Muscle layer of colon (tissue), 2 donors: ENCODE data around the gene JMJD6.

Experiments
- H3K27ac ChIP-seq: one replicate; pipeline ENCODE4 v1.7.0; 2013; ENCODE audit warnings: low read depth, mild to moderate bottlenecking, low read length, moderate library complexity
- H3K27me3 ChIP-seq, 2 donors: one replicate each; pipeline ENCODE4 v1.7.0; 2013; ENCODE audit warnings: low read length in 2 of 2, mild to moderate bottlenecking in 2 of 2; ENCODE audit not compliant: insufficient read depth in 2 of 2, control insufficient read depth in 1 of 2
- H3K36me3 ChIP-seq: one replicate; pipeline ENCODE4 v1.7.0; 2013; ENCODE audit warnings: mild to moderate bottlenecking, low read length; ENCODE audit not compliant: insufficient read depth
- H3K4me1 ChIP-seq: one replicate; pipeline ENCODE4 v1.7.0; 2013; ENCODE audit warnings: mild to moderate bottlenecking, low read length; ENCODE audit not compliant: insufficient read depth
- H3K4me3 ChIP-seq, 2 donors: one replicate each; pipeline ENCODE4 v1.7.0; 2013; ENCODE audit warnings: low read length in 2 of 2, low read depth in 1 of 2, mild to moderate bottlenecking in 1 of 2, moderate library complexity in 1 of 2
- H3K9ac ChIP-seq: one replicate; pipeline ENCODE4 v1.7.0; 2013; ENCODE audit warnings: low read length
- H3K9me3 ChIP-seq: one replicate; pipeline ENCODE4 v1.7.0; 2013; ENCODE audit warnings: mild to moderate bottlenecking, low read length
- donor health status: abdominal sarcoma.
- donor health status: Adenocarcinoma of cecum.

JMJD6 gene

DNA sequence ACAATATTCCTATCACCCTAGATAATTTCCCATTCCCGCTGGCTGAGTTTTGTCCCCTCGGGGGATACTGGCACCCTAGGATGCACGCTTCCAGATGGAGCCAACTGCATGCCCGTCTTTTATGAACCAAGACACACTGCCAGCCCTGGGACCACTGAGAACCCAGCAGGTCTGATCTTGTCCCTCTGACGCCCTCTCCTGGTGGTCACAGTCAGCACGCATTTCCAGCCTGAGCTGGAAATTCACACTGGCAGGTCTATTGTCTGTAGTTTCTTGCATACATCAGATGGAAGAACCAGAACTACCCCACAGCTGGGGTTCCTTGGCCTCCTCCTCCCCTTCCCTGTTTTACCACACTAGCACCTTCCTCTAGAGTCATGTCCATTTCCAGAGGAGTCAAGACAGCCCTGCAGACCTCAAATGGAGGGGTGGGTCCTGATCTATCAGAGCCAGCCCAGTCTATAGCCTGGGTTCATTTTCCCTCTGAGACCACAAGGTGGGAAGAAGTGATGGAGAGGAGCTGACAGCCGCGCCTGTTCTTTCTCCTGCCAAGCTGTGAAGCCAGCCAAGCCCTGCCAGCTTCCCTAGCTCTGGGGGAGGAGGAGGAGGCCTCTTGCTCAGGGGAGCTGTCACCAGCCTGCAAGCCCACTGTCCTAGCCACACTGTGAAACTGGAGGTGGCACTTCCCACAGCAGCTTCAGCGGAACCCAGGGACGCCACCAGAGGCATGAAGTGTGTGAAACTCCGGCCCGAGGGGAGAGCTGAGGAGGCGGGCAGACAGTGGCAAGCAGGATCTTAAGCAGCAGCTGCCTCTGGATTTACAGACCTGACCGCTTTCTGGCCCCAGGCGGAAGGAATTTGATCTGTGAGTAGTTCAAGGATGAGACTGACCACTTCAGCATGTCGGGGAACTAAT, 44.9 kb downstream of the JMJD6 start:
- peaks cover 59% of the 10 kb centered on the region for H3K4me1 ChIP-seq

DNA sequence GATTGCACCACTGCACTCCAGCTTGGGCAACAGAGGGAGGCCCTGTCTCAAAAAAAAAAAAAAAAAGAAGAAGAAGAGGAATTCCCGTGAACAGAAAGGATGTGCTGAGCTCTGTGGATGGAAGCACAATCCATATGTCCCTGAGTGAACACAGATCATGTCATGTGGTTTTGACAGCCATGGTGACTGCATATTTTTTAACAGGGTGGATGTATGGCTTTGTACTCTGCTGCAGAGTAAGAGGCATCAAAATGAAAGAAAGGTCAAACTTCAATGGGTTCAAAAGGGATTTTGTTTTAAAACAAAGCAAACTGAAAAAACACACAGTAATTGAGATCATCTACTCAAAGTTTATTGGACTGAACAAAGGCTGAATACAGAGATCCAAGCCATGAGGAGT, 47.2 kb downstream of the JMJD6 start:
- peaks cover 27% of the 10 kb centered on the region for H3K36me3 ChIP-seq
- H3K4me1 ChIP-seq = peaks cover 38% of the 10 kb centered on the region
- H3K9me3 ChIP-seq = no peaks in the 10 kb centered on the region
- H3K4me3 ChIP-seq = no peak overlapping the region
- no peaks in the 10 kb centered on the region for H3K27me3 ChIP-seq
- no peak overlapping the region for H3K27ac ChIP-seq
- no peak overlapping the region for H3K9ac ChIP-seq

More for the DNA sequence above, 44.9 kb downstream of the JMJD6 start:
- H3K4me3 ChIP-seq = peak overlapping the region in 1 of 2 donors; percentile 10
- no peaks in the 10 kb centered on the region for H3K27me3 ChIP-seq
- H3K9me3 ChIP-seq = no peaks in the 10 kb centered on the region
- H3K36me3 ChIP-seq = peaks cover 29% of the 10 kb centered on the region
- H3K27ac ChIP-seq = peak overlapping the region; percentile 81
- no peak overlapping the region for H3K9ac ChIP-seq

DNA sequence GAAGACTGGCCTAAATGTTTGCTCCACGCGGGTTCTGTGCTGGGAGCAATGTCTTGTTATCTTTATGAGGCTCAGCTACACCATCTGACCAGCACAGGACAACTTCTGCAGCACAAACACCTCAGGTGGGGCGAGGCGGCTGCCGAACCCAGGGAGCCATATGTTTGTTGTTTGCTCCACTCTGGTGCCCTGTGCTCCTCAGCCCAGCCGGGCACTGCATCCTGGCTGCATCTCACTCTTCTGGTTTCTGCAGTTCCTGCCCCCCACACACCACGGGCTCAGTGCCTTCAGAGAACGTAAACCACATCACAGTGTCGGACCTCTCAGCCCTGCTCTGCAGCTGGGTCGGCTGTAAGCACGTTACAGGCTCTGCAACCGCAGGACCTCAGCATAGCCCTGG, 48.1 kb downstream of the JMJD6 start:
- Histone ChIP-seq H3K27ac (no peak overlapping the region), H3K27me3 (no peaks in the 10 kb centered on the region), H3K4me3 (no peak overlapping the region), H3K36me3 (peaks cover 22% of the 10 kb centered on the region), H3K9me3 (no peaks in the 10 kb centered on the region), H3K4me1 (peaks cover 29% of the 10 kb centered on the region), H3K9ac (no peak overlapping the region)

DNA sequence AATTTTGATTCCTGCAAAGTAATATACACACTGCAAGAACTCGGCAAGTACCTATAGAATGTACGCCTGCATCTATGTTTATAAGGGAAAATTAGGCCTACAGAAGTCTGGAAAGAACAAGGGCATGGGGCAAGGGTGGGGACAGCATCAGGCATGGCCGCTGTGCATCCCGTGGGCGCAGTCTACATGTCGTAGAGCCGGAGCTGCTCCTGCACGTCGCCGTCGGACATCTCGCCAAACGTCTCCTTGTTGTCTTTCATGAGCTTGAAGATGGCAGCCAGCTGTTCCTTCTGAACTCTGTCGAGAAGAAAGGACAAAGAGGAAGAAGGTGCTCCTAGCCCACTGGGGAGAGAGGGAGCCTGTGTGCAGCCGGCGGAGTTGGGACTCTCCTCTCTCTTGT, 49.0 kb downstream of the JMJD6 start:
- H3K9ac ChIP-seq = no peak overlapping the region
- H3K4me3 ChIP-seq = no peak overlapping the region
- no peak overlapping the region for H3K27ac ChIP-seq
- no peaks in the 10 kb centered on the region for H3K27me3 ChIP-seq
- peaks cover 17% of the 10 kb centered on the region for H3K36me3 ChIP-seq
- no peaks in the 10 kb centered on the region for H3K9me3 ChIP-seq
- peaks cover 22% of the 10 kb centered on the region for H3K4me1 ChIP-seq

DNA sequence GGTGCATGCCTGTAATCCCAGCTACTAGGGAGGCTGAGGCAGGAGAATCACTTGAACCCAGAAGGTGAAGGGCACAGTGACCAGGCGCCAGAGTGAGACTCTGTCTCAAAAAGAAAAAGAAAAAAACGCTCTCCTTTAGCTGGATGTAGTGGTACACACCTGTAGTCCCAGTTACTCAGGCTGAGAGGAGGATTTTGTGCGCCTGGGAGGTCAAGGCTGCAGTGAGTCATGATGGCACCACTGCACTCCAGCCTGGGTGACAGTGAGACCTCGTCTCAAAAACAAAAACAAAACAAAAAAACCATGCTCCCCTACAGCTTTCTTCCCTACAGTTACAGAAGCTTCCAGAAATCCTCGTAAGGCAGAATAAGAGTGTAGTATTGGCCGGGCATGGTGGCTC, 49.8 kb downstream of the JMJD6 start:
- H3K27ac ChIP-seq = no peak overlapping the region
- no peak overlapping the region for H3K9ac ChIP-seq
- peaks cover 17% of the 10 kb centered on the region for H3K36me3 ChIP-seq
- H3K4me1 ChIP-seq = peaks cover 19% of the 10 kb centered on the region
- H3K9me3 ChIP-seq = no peaks in the 10 kb centered on the region
- H3K27me3 ChIP-seq = no peaks in the 10 kb centered on the region
- H3K4me3 ChIP-seq = no peak overlapping the region

DNA sequence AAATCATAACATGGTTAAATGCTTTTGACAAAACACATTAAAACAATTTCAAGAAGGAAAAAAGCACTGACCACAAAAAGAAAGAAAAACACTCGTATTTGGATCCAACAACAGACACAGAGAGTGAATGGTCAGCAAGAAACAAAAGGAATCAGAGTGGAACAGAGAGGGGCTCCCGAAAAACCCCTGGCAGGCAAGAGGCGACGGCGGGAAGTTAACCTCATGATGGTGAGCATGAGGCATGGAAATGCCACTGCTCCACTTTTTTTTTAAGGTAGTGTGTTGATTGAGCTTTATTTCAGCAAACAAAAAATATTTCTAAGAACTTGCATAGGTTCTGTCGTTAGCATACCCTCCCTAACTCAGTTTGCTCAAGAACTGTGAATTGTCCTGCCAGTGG, 50.8 kb downstream of the JMJD6 start:
- H3K9ac ChIP-seq = no peak overlapping the region
- H3K36me3 ChIP-seq = peaks cover 17% of the 10 kb centered on the region
- no peak overlapping the region for H3K27ac ChIP-seq
- H3K4me1 ChIP-seq = peaks cover 16% of the 10 kb centered on the region
- H3K4me3 ChIP-seq = no peak overlapping the region
- H3K9me3 ChIP-seq = no peaks in the 10 kb centered on the region
- H3K27me3 ChIP-seq = no peaks in the 10 kb centered on the region

DNA sequence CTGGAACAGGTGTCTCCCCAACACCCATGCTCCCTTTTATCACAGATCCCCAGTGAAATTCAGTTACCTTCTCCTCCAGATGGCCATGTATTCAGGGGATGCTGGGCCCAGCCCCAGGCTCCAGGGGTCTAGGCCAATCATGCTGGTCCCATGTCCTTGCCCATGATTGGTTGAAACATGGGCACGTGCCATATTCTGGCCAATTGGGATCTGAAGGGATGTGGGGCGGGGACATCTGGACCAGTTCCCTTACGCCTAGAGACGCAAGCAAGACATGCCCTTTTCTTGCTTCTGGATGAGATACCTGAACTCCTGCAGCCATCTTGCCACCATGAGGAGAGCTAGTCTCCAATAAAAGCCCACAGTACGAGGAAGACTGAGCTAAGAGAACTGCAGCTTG, 51.8 kb downstream of the JMJD6 start:
- Histone ChIP-seq H3K4me1 (peaks cover 14% of the 10 kb centered on the region), H3K4me3 (no peak overlapping the region), H3K27me3 (no peaks in the 10 kb centered on the region), H3K9me3 (no peaks in the 10 kb centered on the region), H3K27ac (no peak overlapping the region), H3K36me3 (peaks cover 17% of the 10 kb centered on the region), H3K9ac (no peak overlapping the region)

DNA sequence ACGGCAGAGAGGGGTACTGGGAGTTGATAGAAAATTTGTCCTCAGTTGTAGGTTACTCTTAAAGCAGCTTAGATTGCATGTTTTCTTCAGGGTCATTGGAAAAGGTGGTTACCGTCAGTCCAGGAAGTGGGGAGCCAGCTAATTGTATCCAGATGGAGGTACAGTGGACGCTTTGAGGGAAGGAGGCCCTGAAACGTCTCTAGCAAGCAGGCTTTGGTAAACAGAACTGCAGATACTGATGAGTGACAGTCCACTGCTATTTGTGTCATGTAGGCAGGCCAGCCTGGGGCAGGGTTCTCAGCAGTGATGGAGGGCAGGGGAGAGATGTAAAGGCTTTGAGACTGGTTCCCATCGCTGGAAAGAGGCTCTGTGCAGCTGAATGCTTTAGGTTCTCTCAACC, 52.7 kb downstream of the JMJD6 start:
- peaks cover 14% of the 10 kb centered on the region for H3K4me1 ChIP-seq

DNA sequence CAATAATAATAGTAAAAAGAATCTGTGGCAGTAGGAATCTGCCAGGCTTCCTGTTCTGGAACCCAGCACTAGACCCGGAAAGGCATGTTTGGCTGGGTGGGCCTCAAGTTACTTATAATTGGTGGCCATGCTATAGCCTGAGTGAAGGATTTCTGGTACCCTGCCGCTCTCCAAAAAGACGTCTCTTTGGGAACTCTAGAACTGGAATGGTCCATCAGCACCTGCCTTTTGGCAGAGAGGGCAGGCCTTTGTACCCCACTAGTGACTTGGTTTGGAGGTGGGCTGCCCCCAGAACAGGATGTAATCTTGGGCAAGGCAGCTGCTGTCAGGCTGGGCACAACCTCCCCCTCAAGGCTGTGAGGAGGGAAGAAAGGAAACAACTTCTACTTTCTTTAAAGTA, 53.5 kb downstream of the JMJD6 start:
- Histone ChIP-seq H3K9ac (no peak overlapping the region), H3K36me3 (peaks cover 14% of the 10 kb centered on the region), H3K27ac (no peak overlapping the region), H3K4me3 (no peak overlapping the region), H3K27me3 (no peaks in the 10 kb centered on the region), H3K9me3 (no peaks in the 10 kb centered on the region), H3K4me1 (peaks cover 14% of the 10 kb centered on the region)

More for the DNA sequence above, 52.7 kb downstream of the JMJD6 start:
- no peak overlapping the region for H3K4me3 ChIP-seq
- no peaks in the 10 kb centered on the region for H3K27me3 ChIP-seq
- peaks cover 17% of the 10 kb centered on the region for H3K36me3 ChIP-seq
- no peaks in the 10 kb centered on the region for H3K9me3 ChIP-seq
- H3K9ac ChIP-seq = no peak overlapping the region
- H3K27ac ChIP-seq = no peak overlapping the region

DNA sequence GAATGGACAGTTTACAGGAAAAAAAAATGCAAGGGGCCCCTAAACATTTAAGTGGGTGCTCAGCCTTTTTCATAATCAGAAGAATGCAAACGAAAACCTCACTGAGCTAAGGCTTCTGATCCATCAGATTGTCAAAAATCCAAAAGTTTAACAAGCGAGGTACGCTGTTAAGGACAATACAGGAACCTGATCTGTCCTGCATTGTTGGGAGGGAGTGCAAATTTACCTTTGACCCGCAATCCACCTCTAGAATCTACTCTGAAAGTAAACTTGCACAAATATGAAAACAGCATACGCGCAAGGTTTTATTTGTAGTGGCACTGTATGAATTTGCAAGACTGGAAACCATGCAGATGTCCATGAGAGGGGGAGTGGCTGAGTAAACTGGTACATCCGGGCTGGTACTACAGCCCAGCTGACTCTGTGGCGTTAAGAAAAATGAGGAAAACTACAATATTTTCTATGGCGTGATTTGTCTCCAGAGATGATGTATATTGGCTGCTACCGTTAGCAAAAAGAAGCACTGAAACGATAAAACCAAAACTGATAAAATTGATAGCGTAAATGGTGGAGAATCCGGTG, 54.0 kb downstream of the JMJD6 start:
- peaks cover 9% of the 10 kb centered on the region for H3K36me3 ChIP-seq
- no peaks in the 10 kb centered on the region for H3K9me3 ChIP-seq
- no peaks in the 10 kb centered on the region for H3K27me3 ChIP-seq
- peaks cover 14% of the 10 kb centered on the region for H3K4me1 ChIP-seq
- H3K9ac ChIP-seq = peak overlapping the region; percentile 94
- peak overlapping the region; percentile 68 to 92 for H3K4me3 ChIP-seq
- H3K27ac ChIP-seq = peak overlapping the region; percentile 89

DNA sequence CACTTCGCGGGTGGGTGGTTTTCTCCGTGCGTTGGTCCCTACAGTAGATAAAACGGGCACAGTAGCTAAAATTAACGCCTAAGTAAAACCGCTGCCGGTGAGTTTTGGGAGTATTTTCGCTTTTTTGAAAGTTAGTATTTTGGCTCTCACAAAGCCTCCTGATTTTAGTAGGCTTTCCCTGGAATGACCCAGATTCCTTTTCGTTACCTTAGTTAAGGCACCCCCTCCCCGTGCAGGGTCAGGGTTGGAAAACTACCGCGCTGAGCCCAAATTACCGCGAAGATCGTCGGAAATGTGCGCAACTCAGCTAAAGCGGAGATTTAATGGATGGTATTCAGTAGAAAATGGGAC, 54.5 kb downstream of the JMJD6 start:
- peaks cover 14% of the 10 kb centered on the region for H3K4me1 ChIP-seq
- peak overlapping the region; percentile 68 to 92 for H3K4me3 ChIP-seq
- no peaks in the 10 kb centered on the region for H3K9me3 ChIP-seq
- no peaks in the 10 kb centered on the region for H3K27me3 ChIP-seq
- H3K36me3 ChIP-seq = peaks cover 6% of the 10 kb centered on the region
- H3K9ac ChIP-seq = peak overlapping the region; percentile 94
- peak overlapping the region; percentile 89 for H3K27ac ChIP-seq
